GM23248 (cell line): ENCODE measurements around the gene LEF1. TPM values are rescaled to one million over a fixed set of nuclear protein-coding genes. Genes with fewer than 3 reads are reported as not detected.
A peak's percentile ranks its signal among the peaks of the same experiment; 100 is the strongest.

Source experiments
- DNase-seq: peaks from one replicate; pipeline ENCODE4 v3.0.0-alpha.2; 2015
- H2AFZ ChIP-seq: fragments of 200-600 bp; sonication (generic); 2 replicates; pipeline ENCODE4 v1.6.1; 2016; ENCODE audit warnings: antibody characterized with exemption
- H3F3A ChIP-seq: fragments of 200-600 bp; sonication (generic); 2 replicates; pipeline ENCODE4 v1.6.1; 2016; ENCODE audit warnings: mild to moderate bottlenecking, antibody characterized with exemption, mixed run types; ENCODE audit not compliant: insufficient read depth
- H3K27ac ChIP-seq: fragments of 200-600 bp; sonication (generic); 2 replicates; pipeline ENCODE4 v1.5.1; 2016; ENCODE audit warnings: mild to moderate bottlenecking
- H3K27me3 ChIP-seq: fragments of 200-600 bp; sonication (generic); replicated peaks from 2 replicates; pipeline ENCODE4 v1.6.1; 2016; ENCODE audit warnings: mild to moderate bottlenecking; ENCODE audit not compliant: insufficient read depth
- H3K36me3 ChIP-seq: fragments of 200-600 bp; sonication (generic); 2 replicates; pipeline ENCODE4 v1.6.1; 2016; ENCODE audit warnings: low read depth, mild to moderate bottlenecking
- H3K4me1 ChIP-seq: fragments of 200-600 bp; sonication (generic); 2 replicates; pipeline ENCODE4 v1.6.1; 2016; ENCODE audit warnings: mild to moderate bottlenecking; ENCODE audit not compliant: insufficient read depth
- H3K4me2 ChIP-seq: fragments of 200-600 bp; sonication (generic); one replicate; pipeline ENCODE4 v1.6.1; 2016; ENCODE audit warnings: mild to moderate bottlenecking; ENCODE audit not compliant: unreplicated experiment
- H3K4me3 ChIP-seq: fragments of 200-600 bp; sonication (generic); 2 replicates; pipeline ENCODE4 v1.5.1; 2016; ENCODE audit warnings: mild to moderate bottlenecking
- H3K79me2 ChIP-seq: fragments of 200-600 bp; sonication (generic); 2 replicates; pipeline ENCODE4 v1.6.1; 2016; ENCODE audit warnings: mild to moderate bottlenecking; ENCODE audit not compliant: insufficient read depth
- H3K9ac ChIP-seq: fragments of 200-600 bp; sonication (generic); 2 replicates; pipeline ENCODE4 v1.6.1; 2016; ENCODE audit warnings: mild to moderate bottlenecking
- H3K9me2 ChIP-seq: fragments of 200-600 bp; sonication (generic); 2 replicates; pipeline ENCODE4 v1.6.1; 2016; ENCODE audit warnings: mixed run types, mild to moderate bottlenecking, moderate library complexity; ENCODE audit not compliant: insufficient read depth
- H3K9me3 ChIP-seq: fragments of 200-600 bp; sonication (generic); one replicate; pipeline ENCODE4 v1.6.1; 2017; ENCODE audit warnings: low read depth
- H4K20me1 ChIP-seq: fragments of 200-600 bp; sonication (generic); 2 replicates; pipeline ENCODE4 v1.6.0; 2016; ENCODE audit not compliant: insufficient read depth
- EZH2 ChIP-seq: fragments of 200-600 bp; sonication (generic); IDR thresholded peaks from 2 replicates; pipeline ENCODE4 v1.6.1; 2018; ENCODE audit warnings: antibody characterized with exemption, mild to moderate bottlenecking; ENCODE audit not compliant: insufficient read depth, poor library complexity, severe bottlenecking
- EZH2phosphoT487 ChIP-seq: fragments of 200-600 bp; sonication (generic); IDR thresholded peaks from 2 replicates; pipeline ENCODE4 v1.6.1; 2018; ENCODE audit warnings: antibody characterized with exemption, moderate library complexity, mild to moderate bottlenecking, low read depth; ENCODE audit not compliant: insufficient read depth
- WGBS, 2 experiments: methylation state at CpG; one replicate each; pipeline ENCODE4 v1.1.6; 2015 to 2017; ENCODE audit warnings: low lambda C conversion rate in 2 of 2, low coverage in 1 of 2; ENCODE audit errors: missing lambda C conversion rate in 2 of 2; 5-methylcytosine and 5-hydroxymethylcytosine counted together
- in situ Hi-C: fragments of 300-500 bp; cut with MboI; formaldehyde crosslinking; loops from 2 replicates; pipeline ENCODE4 v1.15.0; 2020
- polyA plus RNA-seq: library from polyadenylated mRNA; unstranded; fragments of >200 nt; fragmentation: Nextera tagmentation; extraction: Ambion mirVana; gene quantifications from 2 replicates; pipeline ENCODE4 v1.2.1, GENCODE V29; 2016
- total RNA-seq: library from RNA; depleted of rRNA; stranded (reverse); fragments of >200 nt; shearing (Covaris generic); gene quantifications from 2 replicates; pipeline ENCODE4 v1.2.3, GENCODE V29; 2014

LEF1 gene
- total and polyA plus RNA-seq, 2 experiments from 2014 or later = 0.23 TPM; not detected in 1

GRCh38 chr4:108024085-108024877 lies 144.5 kb downstream of the LEF1 start:
- no peak overlapping the region for H3K27ac ChIP-seq
- H3K36me3 ChIP-seq = 0 out of 2 replicates have a peak, but pooled peaks cover 9% of the 10 kb centered on the region
- H2AFZ ChIP-seq = no peak overlapping the region
- H3K4me3 ChIP-seq = no peak overlapping the region
- no peaks in the 10 kb centered on the region for H4K20me1 ChIP-seq
- H3K9me3 ChIP-seq = no peaks in the 10 kb centered on the region
- H3K9me2 ChIP-seq = no peaks in the 10 kb centered on the region
- H3K4me2 ChIP-seq = no peak overlapping the region
- no peak overlapping the region for H3K9ac ChIP-seq
- no peak for DNase-seq
- no peaks in the 10 kb centered on the region for H3K4me1 ChIP-seq
- WGBS, 2 experiments = 94 to 96% methylated on average over 5 of the region's 5 CpGs
- no peaks in the 10 kb centered on the region for H3K79me2 ChIP-seq
- in situ Hi-C loops = no loop called here
- no peaks in the 10 kb centered on the region for H3K27me3 ChIP-seq
- TF ChIP-seq EZH2phosphoT487 (no peak), EZH2 (no peak)
- H3F3A ChIP-seq = no peaks in the 10 kb centered on the region

DNA sequence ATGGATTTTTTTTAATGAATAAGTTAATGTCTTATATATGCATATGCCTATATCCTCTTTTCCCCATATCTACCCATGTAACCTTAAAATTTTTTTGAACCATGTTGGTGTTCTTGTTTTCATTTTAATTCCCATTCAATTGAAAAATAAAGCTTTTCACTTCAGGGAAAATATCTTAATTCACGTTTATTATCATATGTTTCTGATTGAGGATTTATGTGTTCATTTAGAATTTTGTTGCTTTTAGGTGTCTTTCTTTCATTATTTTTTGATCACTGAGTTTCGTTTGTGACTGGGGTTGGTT lies 149.9 kb downstream of the LEF1 start:
- Histone ChIP-seq H2AFZ (no peak overlapping the region), H3K4me1 (no peaks in the 10 kb centered on the region), H3K4me2 (no peak overlapping the region), H3K27me3 (no peaks in the 10 kb centered on the region), H3K9me2 (no peaks in the 10 kb centered on the region), H3K27ac (no peak overlapping the region), H3K9ac (no peak overlapping the region), H3K36me3 (0 out of 2 replicates have a peak, but pooled peaks cover 6% of the 10 kb centered on the region), H3K4me3 (no peak overlapping the region), H3F3A (no peaks in the 10 kb centered on the region), H3K79me2 (no peaks in the 10 kb centered on the region), H3K9me3 (no peaks in the 10 kb centered on the region), H4K20me1 (no peaks in the 10 kb centered on the region)
- no peak for DNase-seq
- in situ Hi-C loops = loop anchor here (5.0 kb wide), 1 partner anchor 553 kb away; no protein-coding TSS in a partner anchor
- whole genome bisulfite sequencing, 2 experiments = 48 to 49% methylated on average over 2 of the region's 2 CpGs
- TF ChIP-seq EZH2phosphoT487 (no peak), EZH2 (no peak)

DNA sequence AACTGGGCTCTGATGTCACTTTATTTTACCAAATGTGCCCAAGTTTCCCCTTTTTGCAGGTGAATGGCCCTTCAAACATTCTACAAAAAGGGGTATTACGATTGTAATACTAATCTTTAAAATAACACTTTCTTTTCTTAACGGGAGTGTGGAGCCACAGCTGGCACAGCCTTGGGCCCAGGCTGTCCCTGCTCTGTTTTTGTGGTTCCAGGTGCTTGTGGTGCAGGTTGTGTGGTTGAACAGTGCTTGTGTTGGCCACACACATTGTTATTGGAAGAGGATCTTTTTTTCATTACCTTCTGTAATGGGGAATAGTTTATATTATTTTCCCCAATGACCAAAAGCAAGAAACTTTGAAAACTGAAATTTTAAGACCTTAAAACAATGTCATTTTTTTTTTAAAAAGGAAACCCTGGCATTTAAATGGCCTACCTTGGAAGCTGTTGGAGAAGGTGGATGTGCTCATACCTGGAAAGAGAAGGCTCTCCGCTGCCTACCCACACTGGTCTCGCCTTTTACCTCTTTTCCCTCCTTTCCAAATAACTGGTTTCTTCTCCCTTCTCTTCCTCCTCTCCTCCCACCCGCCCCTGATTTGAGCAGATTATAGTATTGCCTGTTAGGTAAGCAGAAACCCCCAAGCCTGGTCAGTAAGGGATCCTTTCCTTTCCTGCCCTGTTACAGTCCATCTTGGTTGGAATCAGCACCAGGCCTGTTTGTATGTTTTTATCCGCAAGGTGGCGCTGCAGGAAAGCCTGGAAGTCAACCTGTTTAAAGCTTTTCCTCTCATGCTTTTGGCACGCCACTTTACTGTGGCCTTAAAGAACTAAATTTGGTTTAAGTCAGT lies 150.5 kb downstream of the LEF1 start:
- Histone ChIP-seq H3K4me1 (no peaks in the 10 kb centered on the region), H3K79me2 (no peaks in the 10 kb centered on the region), H3K9me3 (no peaks in the 10 kb centered on the region), H3K4me3 (no peak overlapping the region), H3K36me3 (0 out of 2 replicates have a peak, but pooled peaks cover 5% of the 10 kb centered on the region), H2AFZ (no peak overlapping the region), H3K9me2 (no peaks in the 10 kb centered on the region), H3K27me3 (no peaks in the 10 kb centered on the region), H3K4me2 (no peak overlapping the region), H3K27ac (no peak overlapping the region), H4K20me1 (no peaks in the 10 kb centered on the region), H3K9ac (no peak overlapping the region), H3F3A (no peaks in the 10 kb centered on the region)
- DNase-seq = peak; percentile 77
- TF ChIP-seq EZH2phosphoT487 = no peak
- TF ChIP-seq EZH2 = no peak
- in situ Hi-C loops = loop anchor here (5.0 kb wide), 1 partner anchor 554 kb away; no protein-coding TSS in a partner anchor
- WGBS, 2 experiments = 38 to 39% methylated on average over 8 of the region's 8 CpGs

- WGBS, 2 experiments = 91 to 97% methylated on average over 5 of the region's 5 CpGs
- Histone ChIP-seq H3K36me3 (0 out of 2 replicates have a peak, but pooled peaks cover 5% of the 10 kb centered on the region), H3K27me3 (no peaks in the 10 kb centered on the region), H2AFZ (no peak overlapping the region), H3K9me3 (no peaks in the 10 kb centered on the region), H3K9ac (no peak overlapping the region), H3K4me1 (peaks cover 17% of the 10 kb centered on the region), H3F3A (peaks cover 11% of the 10 kb centered on the region; the same call in 1 of the 2 replicates), H3K4me3 (no peak overlapping the region), H3K4me2 (no peak overlapping the region), H3K79me2 (no peaks in the 10 kb centered on the region), H3K9me2 (no peaks in the 10 kb centered on the region), H3K27ac (no peak overlapping the region), H4K20me1 (no peaks in the 10 kb centered on the region)
- no peak for DNase-seq
- in situ Hi-C loops = no loop called here
- TF ChIP-seq EZH2 (no peak), EZH2phosphoT487 (no peak)
Measured at GRCh38 chr4:108013955-108014354, 154.8 kb downstream of the LEF1 start.
